ENCODE measurements around the gene C11orf68.

DNA sequence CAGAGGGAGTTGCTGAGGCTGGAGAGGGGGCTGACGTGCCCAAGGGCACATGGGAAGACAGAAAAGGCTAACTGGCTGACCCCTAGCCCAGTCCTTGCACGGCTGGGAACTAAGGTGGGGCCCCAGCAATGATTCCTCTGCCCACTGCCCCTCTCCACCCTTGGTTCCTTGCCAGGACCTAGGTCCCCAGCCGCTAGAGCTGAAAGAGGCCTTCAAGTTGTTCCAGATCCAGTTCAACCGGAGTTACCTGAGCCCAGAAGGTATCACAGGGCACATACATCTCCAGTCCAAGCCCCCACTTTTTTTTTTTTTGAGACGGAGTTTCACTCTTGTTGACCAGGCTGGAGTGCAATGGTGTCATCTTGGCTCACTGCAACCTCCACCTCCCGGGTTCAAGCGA is 38.8 kb downstream of the C11orf68 start:
- TF ChIP-seq, protein P1, sequence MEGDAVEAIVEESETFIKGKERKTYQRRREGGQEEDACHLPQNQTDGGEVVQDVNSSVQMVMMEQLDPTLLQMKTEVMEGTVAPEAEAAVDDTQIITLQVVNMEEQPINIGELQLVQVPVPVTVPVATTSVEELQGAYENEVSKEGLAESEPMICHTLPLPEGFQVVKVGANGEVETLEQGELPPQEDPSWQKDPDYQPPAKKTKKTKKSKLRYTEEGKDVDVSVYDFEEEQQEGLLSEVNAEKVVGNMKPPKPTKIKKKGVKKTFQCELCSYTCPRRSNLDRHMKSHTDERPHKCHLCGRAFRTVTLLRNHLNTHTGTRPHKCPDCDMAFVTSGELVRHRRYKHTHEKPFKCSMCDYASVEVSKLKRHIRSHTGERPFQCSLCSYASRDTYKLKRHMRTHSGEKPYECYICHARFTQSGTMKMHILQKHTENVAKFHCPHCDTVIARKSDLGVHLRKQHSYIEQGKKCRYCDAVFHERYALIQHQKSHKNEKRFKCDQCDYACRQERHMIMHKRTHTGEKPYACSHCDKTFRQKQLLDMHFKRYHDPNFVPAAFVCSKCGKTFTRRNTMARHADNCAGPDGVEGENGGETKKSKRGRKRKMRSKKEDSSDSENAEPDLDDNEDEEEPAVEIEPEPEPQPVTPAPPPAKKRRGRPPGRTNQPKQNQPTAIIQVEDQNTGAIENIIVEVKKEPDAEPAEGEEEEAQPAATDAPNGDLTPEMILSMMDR (conservative IDR thresholded peaks at IDR 0.05) = no peak
- TF ChIP-seq EZH2 (IDR thresholded peaks at IDR 0.05; ENCODE audit: low read depth) = no peak
